GM18502 (cell line): ENCODE data around the gene CEBPE.

ENCODE experiments used
- ATAC-seq: cut with Tn5 transposase; IDR thresholded peaks from one replicate; pipeline ENCODE4 v1.9.1; 2021; ENCODE audit warnings: mild to moderate bottlenecking; ENCODE audit not compliant: unreplicated experiment, poor library complexity

CEBPE gene

DNA sequence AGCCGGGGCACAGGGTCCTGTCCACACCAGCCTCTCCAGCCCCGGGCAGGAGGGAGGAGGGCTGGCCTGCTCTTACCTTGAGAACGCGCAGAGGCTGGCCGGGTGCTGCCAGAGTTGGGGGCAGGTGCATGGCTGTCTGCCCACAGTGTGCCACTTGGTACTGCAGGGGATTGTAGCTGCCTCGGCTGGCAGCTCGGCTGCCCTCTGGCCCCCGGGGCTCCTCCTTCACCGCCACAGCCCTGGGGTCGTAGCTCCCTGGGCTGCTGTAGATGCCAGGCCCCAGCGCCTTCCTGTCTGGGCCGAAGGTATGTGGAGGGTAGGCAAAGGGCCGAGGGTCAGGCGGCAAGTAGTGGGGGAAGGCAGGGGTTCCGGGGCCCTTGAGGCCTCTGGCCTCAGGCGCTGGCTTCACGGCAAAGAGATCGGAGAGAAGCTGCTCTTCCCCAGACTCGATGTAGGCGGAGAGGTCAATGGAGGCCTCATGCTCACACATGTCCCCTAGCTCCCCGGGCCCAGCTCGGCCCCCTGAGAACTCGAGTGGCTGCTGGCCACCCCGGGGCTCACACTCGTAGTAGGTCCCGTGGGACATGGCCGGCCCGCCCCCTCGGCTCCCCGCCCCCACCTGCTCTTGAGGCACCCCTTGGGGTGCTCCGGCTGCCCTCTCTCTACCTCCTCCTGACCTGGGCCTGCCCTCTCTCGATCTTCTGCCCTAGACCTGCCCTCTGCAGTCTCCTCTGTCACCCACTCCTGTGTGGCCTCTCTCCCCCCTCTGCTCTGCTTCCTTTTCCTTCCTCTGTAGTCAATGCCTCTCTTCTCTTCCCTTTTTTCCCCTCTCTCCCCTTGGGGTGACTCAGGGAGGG is at the start of gene CEBPE:
Gene CEBPE (minus strand): TSS at position 750 of the 857 bp plus-strand sequence. CDS start 164 bp downstream, at position 586.
- no peak for ATAC-seq

DNA sequence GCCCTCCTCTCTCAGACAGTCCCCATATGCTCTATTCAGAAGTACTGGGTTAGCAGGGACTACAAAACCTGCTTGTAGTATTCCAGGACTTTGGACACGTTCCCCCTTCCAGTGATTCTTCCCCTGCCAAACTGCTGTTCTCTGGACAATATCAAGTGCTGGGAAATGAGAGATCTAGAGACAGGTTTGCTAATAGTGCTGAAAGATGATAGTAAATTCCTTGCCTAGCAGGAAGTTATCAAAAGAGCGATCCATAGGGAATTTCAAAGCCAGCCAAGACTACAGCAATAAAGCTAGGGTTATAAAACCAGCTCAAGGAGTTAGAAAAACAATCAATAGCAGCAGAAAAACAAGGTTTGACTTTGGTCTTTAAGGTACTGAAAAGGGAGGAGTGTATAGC is 49.2 kb upstream of the CEBPE start:
- ATAC-seq: no peak

- no peak for ATAC-seq
Observed at GRCh38 chr14:23167116-23167847, 48.2 kb upstream of the CEBPE start.

DNA sequence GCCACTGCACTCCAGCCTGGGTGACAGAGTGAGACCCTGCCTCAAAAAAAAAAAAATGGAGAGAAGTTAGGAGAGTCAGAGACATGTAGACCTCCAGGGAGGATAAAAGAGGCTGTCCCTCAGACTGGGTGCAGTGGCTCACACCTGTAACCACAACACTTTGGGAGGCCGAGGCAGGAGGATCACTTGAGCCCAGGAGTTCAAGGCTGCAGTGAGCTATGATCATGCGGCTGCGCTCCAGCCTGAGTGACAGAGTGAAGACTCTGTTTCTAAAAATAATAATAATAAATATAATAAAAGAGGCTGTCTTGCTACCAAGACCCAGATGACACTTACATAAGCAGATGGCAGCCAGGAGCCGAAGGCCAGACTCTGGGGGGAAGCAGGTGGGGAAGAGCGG is 45.9 kb upstream of the CEBPE start:
- ATAC-seq: no peak

GRCh38 chr14:23164250-23164649 is 45.2 kb upstream of the CEBPE start:
- ATAC-seq: no peak

DNA sequence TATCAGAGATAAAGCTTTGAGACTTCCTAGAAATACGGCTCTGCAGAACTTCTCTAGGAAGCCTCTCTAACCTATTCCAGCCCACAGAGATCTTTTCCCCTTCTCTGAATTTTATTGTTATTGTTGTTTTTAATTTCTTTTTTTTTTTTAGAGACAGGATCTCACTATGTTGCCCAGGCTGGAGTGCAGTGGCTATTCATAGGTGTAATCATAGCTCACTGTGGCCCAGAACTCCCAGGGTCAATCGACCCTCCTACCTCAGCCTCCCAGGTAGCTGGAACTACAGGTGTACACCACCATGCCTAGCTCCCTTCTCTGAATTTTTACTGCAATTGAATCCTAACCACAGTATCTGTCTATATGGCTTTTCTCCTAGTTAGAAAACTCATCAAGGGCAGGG is 44.8 kb upstream of the CEBPE start:
- ATAC-seq: no peak

DNA sequence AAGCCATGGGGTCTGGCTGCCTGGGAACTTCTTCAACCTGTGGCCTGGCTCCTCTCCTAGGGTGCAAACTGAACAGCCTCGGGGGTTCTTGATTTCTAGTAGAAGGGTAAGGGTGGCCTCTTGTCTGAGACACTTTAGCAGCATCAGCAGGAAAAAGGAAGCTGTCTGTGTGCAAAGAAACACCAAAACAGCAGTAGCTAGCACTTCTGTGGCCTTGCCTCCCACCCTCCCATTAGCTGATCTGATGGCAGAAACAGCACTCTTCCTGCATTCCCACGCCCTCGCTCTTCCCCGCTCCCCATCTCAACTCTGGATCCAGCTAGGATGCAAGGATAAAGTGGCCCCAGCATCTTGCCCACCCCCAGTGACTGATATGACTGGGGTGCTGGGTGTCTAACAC is 43.7 kb upstream of the CEBPE start:
- no peak for ATAC-seq

GRCh38 chr14:23162005-23162404 is 43.0 kb upstream of the CEBPE start:
- no peak for ATAC-seq

DNA sequence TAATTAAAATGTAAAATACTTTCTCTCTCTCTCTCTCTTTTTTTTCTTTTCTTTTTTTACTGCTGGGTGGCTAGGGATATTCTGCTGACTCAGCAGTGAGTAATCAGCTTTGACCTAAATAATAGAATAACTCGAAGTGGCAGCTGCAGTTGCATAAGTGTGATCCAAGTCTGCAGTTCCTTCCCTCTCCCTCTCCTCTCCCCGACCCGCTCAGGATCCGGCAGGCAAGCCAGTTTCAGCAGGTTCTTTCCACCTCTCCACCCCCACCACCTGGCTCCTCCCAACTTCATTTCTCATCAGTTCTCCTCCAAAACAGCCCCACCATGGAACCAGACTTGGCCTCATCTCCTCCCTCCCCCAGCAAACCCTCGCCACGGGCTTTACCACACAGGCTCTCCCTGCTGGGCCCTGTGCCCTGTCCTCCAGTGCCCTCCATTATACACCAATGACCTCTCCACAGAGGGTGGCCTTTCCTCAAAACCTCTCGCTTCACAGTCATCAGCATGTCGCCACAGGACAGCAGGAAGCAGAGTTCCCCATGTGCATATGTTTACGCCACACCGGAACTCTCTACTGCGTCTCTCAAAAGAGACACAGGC is 42.0 kb upstream of the CEBPE start:
- no peak for ATAC-seq

DNA sequence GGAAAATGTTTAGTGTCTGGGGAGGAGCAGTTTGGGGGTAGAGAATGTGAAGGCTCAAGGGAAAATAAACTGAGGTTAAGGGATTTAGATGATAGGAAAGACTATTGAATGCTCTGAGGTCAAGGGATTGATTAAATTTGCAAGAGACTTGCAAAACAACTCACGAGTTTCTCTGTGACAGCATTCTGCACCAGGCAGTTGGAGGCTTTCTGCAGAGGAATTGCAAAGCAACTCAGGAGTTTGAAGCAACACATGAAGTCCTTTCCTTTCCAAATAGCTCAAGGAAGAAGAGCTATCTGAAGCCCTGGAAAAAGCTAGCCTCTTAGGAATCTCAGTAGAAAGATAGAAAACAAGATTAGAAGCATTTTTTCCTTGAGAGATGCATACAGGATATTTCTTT is 40.5 kb upstream of the CEBPE start:
- ATAC-seq: no peak

- ATAC-seq: no peak
Observed at GRCh38 chr14:23158779-23159178, 39.7 kb upstream of the CEBPE start.

DNA sequence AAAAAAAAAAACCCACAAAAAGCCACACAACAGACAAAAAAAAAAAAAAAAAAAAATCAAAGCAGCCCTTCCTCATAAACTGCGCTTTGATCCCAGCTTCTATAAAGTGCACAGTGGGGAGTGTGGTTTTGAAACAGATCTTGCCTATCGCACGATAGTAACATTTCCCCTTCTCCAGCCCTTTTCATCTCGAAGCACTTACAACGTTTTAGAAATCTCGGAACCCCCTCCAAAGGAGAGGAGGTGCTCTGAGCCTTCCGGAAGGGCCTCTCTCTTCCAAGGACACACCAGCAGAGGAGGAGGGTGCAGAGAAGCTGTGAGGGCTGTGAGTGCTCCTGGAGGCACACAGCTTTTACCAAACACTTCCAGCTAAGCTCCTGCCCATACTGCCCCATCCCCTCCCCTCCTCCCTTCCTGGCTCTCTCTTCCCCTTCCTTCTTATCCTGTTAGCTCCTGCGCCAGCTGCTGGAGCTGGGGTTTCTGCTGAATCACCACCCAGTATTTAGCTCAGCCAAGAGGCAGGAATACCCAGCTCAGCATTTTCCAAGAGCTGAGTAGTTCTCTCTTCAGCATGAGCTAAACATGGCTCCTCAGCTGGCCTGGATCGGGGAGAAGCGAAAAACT is 36.0 kb upstream of the CEBPE start:
- no peak for ATAC-seq

GRCh38 chr14:23153851-23154796 is 35.1 kb upstream of the CEBPE start:
- no peak for ATAC-seq

DNA sequence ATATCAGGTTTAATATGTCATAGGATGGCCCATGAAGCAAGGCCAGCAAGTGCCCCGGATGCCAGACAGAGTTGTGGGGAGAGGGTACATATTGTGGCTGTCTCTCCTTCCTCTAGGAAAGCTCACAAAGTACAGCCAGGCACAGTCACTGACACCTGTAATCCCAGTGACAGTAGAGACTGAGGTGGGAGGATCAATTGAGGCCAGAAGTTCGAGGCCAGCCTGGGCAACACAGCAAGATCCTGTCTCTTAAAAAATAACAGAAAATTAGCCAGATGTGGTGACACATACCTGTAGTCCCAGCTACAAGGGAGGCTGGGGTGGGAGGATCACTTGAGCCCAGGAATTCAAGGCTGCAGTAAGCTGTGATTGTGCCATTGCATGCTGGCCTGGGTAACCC is 32.3 kb upstream of the CEBPE start:
- ATAC-seq: no peak

- no peak for ATAC-seq
Observed at GRCh38 chr14:23149745-23150144, 30.7 kb upstream of the CEBPE start.

- ATAC-seq: no peak
Observed at GRCh38 chr14:23148591-23149249, 29.7 kb upstream of the CEBPE start.

- ATAC-seq: no peak
Observed at GRCh38 chr14:23147676-23148075, 28.6 kb upstream of the CEBPE start.

- no peak for ATAC-seq
Observed at GRCh38 chr14:23146980-23147379, 27.9 kb upstream of the CEBPE start.

- ATAC-seq: no peak
Observed at GRCh38 chr14:23146351-23146910, 27.4 kb upstream of the CEBPE start.
